SK-N-MC (cell line): ENCODE results near the gene RPP25L.

Experiments used
- DNase-seq: peaks from one replicate; pipeline ENCODE4 v3.0.0-alpha.2; 2011; ENCODE audit warnings: low read depth, low spot score
- H3K27ac ChIP-seq: fragments of 200-600 bp; sonication (generic); 2 replicates; pipeline ENCODE4 v1.5.1; 2016; ENCODE audit warnings: mixed run types
- H3K36me3 ChIP-seq: fragments of 200-600 bp; sonication (generic); 2 replicates; pipeline ENCODE4 v1.6.1; 2017; ENCODE audit warnings: antibody characterized with exemption, low read length, mixed read lengths; ENCODE audit not compliant: insufficient read depth
- H3K4me3 ChIP-seq: fragments of 200-600 bp; sonication (generic); 2 replicates; pipeline ENCODE4 v1.5.1; 2016
- H3K9ac ChIP-seq: fragments of 200-600 bp; sonication (generic); 2 replicates; pipeline ENCODE4 v1.8.0; 2017; ENCODE audit warnings: mixed run types, mixed read lengths; ENCODE audit not compliant: insufficient read length
- H3K9me3 ChIP-seq: fragments of 200-600 bp; sonication (generic); 2 replicates; pipeline ENCODE4 v1.6.1; 2017; ENCODE audit warnings: low read depth, mild to moderate bottlenecking, antibody characterized with exemption, low read length, moderate library complexity, mixed read lengths
- EZH2 ChIP-seq: fragments of 200-600 bp; sonication (generic); IDR thresholded peaks from one replicate; pipeline ENCODE4 v1.6.1; 2017; ENCODE audit warnings: antibody characterized with exemption
- FOXP2 ChIP-seq: optimal IDR thresholded peaks from 2 replicates; pipeline ENCODE3; 2011; ENCODE audit warnings: mild to moderate bottlenecking, moderate library complexity; ENCODE audit not compliant: insufficient read depth; ENCODE audit errors: extremely low read length, control extremely low read depth
- POLR2AphosphoS5 ChIP-seq: IDR thresholded peaks from 2 replicates; pipeline ENCODE4 v1.6.1; 2012; ENCODE audit warnings: mild to moderate bottlenecking, low read depth, low read length, borderline replicate concordance

Gene RPP25L

DNA sequence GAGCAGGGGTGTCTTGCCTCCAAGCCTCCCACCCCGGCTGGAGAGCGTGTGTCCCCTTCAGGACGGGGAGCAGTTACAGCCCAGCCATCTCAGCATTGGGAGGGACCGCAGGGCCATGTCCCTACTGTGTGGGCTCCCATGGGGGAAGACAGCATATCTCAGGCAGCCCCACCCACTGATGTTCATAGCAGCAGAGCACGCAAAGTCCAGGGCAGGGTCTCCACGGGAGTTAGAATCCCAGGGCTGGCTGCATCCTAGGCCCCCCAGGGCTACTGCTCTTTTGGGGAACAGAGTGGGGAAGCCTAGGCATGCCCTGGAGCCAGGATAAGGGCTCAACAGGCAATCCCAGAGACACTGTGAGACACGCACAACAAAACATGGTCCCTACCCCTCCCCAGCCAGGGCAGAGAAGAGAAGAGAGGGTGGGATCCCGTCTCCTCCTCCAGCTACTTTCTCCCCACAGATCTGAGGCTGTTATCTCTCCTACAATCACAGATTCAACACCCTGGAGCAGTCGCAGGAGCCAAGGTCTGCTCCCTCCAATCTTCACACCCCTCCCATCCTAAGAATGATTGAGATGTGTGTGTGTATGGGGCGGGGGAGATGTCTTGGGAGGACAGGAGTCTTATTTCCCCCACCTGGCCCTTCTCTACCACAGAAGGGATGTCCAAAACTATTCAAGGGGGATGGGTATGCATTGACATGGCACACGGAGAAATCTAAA is 25.8 kb downstream of the RPP25L start:
- Histone ChIP-seq H3K27ac (no peak overlapping the region), H3K9ac (no peak overlapping the region), H3K36me3 (no peaks in the 10 kb centered on the region), H3K9me3 (no peaks in the 10 kb centered on the region), H3K4me3 (no peak overlapping the region)
- TF ChIP-seq POLR2AphosphoS5 (no peak), FOXP2 (no peak), EZH2 (no peak)
- no peak for DNase-seq

DNA sequence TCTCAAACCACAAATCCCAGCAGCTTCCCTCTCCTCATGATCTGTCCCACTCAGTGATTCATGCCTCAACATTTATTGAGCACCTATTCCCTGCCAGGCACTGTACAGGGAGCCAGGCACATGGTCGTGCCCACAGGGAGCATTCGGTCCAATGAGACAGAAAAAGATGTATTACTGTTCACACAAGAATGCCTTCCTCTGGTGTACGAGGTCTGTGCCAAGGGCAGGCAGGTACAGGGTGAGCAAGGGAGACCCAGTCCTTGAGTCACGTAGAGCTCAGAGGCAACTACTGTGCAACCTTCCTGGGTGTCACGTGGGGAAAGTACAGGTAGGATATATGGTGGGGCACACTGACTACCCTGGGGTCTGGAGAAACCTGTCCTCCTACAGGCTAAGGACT is 26.9 kb downstream of the RPP25L start:
- no peak for TF ChIP-seq POLR2AphosphoS5
- TF ChIP-seq EZH2, result no peak
- TF ChIP-seq FOXP2, result no peak
- Histone ChIP-seq H3K36me3 (no peaks in the 10 kb centered on the region), H3K4me3 (no peak overlapping the region), H3K27ac (no peak overlapping the region), H3K9me3 (no peaks in the 10 kb centered on the region), H3K9ac (no peak overlapping the region)
- no peak for DNase-seq

DNA sequence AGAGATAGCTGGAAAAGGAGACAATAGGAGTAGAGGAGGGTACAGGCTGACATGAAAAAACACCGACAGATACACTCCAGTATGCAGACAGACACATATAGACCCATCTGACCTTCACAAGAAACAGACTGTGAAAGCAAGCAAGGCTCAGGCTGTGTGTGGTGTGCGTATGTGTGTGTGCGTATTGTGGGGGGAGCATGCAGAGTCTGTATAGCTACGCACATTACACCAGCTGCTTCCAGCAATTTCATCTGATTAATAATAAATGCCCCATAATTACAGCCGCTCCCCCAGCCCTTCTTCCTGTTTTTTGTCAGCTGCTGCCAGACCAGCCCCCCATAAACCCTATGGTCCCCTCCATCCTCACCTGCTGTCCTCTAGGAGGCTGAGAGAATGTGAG is 29.1 kb downstream of the RPP25L start:
- TF ChIP-seq EZH2 (no peak), POLR2AphosphoS5 (no peak), FOXP2 (no peak)
- Histone ChIP-seq H3K9ac (no peak overlapping the region), H3K27ac (no peak overlapping the region), H3K36me3 (no peaks in the 10 kb centered on the region), H3K9me3 (no peaks in the 10 kb centered on the region), H3K4me3 (no peak overlapping the region)
- no peak for DNase-seq

DNA sequence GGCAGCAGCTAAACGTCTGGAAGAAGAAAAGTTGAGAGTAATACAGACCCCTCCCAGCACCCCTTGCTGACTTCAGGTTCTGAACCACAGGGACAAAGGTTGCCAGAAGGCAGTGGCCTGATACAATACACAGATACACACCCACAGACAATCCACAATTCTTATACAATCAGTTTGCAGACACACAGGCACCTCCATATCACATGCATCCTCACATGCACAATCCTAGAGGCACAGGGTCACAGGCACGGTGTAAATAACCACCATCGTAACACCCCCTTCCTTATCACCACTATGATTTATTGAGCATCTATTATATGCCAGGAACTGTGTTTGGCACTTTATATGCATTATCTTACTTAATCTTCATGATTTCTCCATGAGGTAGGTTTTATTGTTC is 30.6 kb downstream of the RPP25L start:
- DNase-seq, result no peak
- Histone ChIP-seq H3K4me3 (no peak overlapping the region), H3K9ac (no peak overlapping the region), H3K9me3 (no peaks in the 10 kb centered on the region), H3K27ac (no peak overlapping the region), H3K36me3 (no peaks in the 10 kb centered on the region)
- TF ChIP-seq POLR2AphosphoS5 (no peak), FOXP2 (no peak), EZH2 (no peak)

DNA sequence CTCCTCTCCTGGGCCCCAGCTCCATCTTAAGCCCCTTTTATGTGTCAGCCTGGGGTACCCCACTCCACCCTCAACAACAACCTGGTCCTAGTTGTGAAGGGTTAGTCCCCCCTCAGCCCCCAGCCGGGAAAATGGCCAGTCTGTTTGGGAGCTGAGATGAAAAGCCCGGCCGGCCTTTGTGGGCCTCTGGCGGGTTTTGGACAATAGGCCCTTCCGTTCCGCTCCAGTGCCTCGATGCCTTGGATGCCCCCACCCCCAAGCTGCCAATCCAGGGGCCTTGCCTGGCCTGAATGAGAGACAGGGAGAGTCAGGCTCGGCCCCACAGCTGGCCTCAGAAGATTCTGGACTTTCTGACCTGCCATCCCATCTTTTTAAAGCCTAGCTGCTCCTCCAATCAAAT is 31.5 kb downstream of the RPP25L start:
- DNase-seq, result no peak
- Histone ChIP-seq H3K4me3 (no peak overlapping the region), H3K9me3 (no peaks in the 10 kb centered on the region), H3K27ac (no peak overlapping the region), H3K36me3 (no peaks in the 10 kb centered on the region), H3K9ac (no peak overlapping the region)
- no peak for TF ChIP-seq POLR2AphosphoS5
- TF ChIP-seq FOXP2, result no peak
- TF ChIP-seq EZH2, result no peak

DNA sequence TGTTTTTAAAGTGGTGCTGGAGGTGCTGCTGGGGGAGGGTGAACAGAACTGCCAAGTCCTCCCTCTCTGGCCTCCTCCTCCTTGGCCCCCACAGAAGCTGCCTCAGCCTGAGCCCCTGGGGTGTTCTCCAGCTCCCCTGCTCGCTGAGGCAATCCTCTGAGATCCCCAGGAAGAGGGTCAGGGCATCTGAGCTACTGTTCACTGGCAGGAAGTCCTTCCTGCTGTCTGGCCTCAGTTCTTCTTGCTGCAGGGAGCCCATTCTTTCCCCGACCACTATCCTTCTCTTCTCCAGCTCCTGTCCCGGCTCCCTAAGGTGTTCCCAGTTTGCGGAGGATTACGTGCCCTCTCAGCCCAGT is 32.1 kb downstream of the RPP25L start:
- H3K4me3 ChIP-seq, result no peak overlapping the region
- TF ChIP-seq EZH2 (no peak), POLR2AphosphoS5 (no peak), FOXP2 (no peak)
- DNase-seq, result no peak
- no peak overlapping the region for H3K27ac ChIP-seq
- no peaks in the 10 kb centered on the region for H3K36me3 ChIP-seq
- H3K9me3 ChIP-seq, result no peaks in the 10 kb centered on the region
- no peak overlapping the region for H3K9ac ChIP-seq

DNA sequence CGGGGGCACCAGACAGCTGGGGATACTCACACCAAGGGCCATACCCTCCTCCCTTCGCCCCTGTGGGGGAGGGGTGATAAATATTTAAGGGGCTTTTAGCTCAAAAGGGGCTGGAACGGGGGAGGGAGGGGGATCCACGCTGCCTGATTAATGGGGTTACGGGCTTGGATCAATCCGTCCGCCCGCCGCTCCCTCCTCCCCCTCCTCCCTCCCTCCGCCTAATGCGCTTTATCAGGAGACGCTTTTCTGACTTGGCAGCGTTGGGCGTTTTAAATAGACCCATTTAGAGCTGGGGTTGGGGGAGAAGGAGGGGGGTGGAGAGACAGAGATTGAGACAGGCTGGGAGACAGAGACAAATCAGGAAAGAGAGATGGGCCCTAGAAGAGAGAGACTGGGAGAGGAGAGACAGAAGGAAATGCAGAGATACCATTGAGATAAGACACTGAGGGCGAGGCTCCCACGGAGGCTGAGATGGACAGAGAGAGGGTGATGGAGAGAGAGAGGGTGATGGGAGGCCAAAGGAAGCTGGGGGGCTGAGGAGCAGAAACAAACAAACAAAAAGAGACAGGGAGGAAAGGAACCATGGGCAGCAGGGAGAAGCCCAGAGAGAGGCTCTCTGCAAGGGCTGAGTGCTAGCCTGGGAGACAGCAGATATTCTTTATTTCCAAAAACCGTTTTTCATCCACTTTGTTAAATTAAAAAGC is 32.6 kb downstream of the RPP25L start:
- H3K9me3 ChIP-seq, result no peaks in the 10 kb centered on the region
- H3K36me3 ChIP-seq, result no peaks in the 10 kb centered on the region
- H3K27ac ChIP-seq, result no peak overlapping the region
- no peak for TF ChIP-seq POLR2AphosphoS5
- no peak overlapping the region for H3K4me3 ChIP-seq
- H3K9ac ChIP-seq, result no peak overlapping the region
- no peak for DNase-seq

DNA sequence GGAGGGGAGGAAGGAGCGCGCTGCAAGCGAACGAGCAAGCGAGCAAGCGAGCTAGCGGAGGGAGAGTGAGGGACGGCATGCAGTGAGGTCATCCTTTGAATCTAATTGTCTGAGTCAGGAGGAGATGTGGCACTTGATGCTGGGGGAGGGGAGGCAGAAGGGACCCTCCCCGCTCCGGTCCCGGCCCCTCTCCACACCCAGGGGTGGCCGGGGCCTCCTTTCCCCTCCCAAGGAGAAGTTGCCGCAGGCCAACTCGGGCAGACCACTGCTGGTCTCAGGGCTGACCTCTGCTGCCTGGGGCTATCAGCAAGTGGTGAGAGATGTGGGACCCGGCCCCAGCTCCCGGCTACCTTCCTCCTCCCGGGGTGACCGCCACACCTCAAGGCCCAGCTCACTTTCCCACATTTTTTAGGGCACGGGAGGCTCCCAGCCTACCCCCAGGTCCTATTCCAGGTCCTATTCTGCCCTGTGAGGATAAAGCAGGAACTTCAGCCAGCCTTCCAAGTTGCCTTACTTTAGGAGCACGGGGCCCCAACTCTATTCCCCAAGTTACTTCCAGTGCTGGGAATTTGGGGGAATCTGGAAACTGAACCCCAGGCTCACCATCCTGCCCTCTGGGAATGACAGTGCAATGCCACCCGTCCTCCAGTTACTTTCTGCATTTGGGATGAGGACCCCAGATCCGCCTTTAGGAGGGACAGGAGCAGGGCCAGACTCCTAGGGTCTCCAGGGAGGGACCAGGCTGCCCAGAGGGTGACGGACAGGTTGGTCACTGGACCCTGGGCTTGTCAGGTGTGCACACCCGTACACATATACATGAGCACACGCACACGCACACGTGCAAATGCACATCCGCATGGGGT is 33.4 kb downstream of the RPP25L start:
- TF ChIP-seq FOXP2 (no peak), POLR2AphosphoS5 (no peak), EZH2 (no peak)
- H3K9me3 ChIP-seq, result no peaks in the 10 kb centered on the region
- DNase-seq, result no peak
- H3K9ac ChIP-seq, result no peak overlapping the region
- no peak overlapping the region for H3K27ac ChIP-seq
- no peak overlapping the region for H3K4me3 ChIP-seq
- H3K36me3 ChIP-seq, result no peaks in the 10 kb centered on the region
